HG03575 (cell line): ENCODE measurements around the gene AP2A1.

ENCODE experiments used
- ATAC-seq: cut with Tn5 transposase; IDR thresholded peaks from one replicate; pipeline ENCODE4 v1.9.1; 2021; ENCODE audit not compliant: unreplicated experiment, insufficient number of reproducible peaks, low FRiP score; ENCODE audit errors: extremely low read depth

AP2A1 gene

DNA sequence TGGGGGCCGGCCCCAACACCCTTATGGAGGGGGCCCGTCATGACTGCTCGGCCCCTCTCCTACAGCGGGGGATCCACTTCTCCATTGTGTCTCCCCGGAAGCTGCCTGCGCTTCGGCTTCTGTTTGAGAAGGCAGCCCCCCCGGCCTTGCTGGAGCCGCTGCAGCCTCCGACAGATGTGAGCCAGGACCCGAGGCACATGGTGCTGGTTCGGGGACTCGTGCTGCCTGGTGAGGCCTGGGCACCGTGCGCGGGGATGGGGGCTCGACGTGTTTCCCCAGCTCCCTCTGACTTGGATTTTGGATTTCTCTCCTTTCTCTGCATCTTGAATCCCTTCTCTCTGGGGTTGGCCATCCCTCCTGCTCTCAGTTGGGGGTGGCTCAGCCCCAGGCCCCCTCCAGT is 62.9 kb downstream of the AP2A1 start:
- no peak for ATAC-seq

GRCh38 chr19:49830766-49831165 is 64.0 kb downstream of the AP2A1 start:
- ATAC-seq: no peak

GRCh38 chr19:49831592-49831991 is 64.8 kb downstream of the AP2A1 start:
- no peak for ATAC-seq

DNA sequence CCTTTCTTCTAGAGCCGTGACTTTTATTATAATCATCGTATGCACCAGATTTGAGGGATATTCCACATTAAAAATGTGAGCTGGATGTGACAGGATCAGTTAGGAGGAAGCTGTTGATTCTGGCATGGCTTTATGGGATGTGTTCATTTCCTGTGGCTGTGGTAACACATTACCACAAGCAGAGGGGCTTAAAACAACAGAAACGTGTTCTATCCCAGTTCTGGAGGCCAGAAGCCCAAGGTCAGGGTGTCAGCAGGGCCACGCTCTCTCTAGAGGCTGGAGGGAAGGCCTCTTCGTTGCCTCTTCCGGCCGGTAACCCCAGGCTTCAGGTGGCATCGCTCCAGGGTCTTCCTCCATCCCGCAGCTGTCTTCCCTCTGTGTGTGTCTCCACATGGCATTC is 65.8 kb downstream of the AP2A1 start:
- ATAC-seq: no peak

DNA sequence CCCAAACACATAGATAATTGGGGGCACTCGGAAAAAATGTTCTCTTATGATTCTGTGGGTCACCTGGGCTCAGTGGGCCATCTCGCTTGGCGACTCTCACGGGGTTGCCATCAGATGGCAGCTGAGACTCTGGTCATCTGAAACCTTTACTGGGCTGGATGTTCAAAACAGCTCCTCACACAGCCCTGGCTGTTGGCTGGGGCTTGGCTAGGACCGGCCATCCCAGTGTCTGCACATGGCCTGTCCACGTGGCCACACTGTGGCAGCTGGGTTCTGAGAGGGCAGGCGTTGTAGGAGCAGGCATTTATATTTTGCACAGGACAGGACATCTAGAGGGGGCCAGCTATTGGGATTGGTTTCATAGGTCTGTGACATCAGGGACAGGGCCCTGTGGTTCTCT is 66.8 kb downstream of the AP2A1 start:
- no peak for ATAC-seq

DNA sequence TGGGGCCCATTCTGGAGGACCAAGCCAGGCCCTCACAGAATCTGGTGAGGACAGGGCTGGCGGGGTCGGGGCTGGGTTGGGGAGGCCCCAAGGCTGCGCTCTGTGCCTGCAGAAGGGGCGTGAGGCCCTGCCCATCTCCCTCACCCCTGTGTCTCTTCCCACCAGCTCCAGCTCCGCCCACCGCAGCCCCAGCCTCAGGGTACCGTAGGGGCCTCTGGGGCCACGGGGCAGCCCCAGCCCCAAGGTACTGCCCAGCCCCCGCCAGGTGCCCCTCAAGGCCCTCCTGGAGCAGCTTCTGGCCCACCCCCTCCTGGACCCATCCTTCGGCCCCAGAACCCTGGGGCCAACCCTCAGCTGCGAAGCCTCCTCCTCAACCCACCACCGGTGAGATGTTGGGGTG is 68.8 kb downstream of the AP2A1 start:
- ATAC-seq: no peak

DNA sequence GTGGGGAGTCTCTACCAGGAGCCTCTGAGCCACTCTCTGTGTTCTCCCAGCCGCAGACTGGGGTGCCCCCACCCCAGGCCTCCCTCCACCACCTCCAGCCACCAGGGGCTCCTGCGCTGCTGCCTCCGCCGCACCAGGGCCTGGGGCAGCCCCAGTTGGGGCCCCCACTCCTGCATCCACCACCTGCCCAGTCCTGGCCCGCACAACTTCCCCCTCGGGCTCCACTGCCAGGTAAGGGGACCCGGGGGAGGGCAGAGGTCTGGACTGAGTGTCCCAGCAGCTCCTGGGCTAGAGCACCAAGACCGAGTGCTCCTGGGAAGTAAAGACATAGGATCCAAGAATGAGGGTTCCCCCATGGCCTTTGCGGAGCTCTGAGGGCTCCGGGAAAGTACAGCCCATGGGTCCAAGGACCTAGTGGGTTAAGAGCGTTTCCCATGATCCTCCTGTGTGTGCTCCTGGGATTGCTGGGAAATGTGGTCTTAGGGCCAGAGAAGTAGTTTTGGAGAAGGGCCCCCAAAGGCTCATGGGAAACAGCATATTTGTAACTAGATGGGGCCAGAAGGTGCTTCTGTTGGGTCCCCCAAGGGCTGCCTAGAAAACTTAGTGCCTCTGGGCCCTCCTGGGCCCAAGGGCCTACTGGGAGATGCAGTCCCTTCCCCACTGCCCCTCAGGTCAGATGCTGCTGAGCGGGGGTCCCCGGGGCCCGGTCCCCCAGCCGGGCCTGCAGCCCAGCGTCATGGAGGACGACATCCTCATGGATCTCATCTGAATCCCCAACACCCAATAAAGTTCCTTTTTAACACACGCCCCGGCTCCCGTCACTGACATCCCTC is 69.6 kb downstream of the AP2A1 start:
- no peak for ATAC-seq

DNA sequence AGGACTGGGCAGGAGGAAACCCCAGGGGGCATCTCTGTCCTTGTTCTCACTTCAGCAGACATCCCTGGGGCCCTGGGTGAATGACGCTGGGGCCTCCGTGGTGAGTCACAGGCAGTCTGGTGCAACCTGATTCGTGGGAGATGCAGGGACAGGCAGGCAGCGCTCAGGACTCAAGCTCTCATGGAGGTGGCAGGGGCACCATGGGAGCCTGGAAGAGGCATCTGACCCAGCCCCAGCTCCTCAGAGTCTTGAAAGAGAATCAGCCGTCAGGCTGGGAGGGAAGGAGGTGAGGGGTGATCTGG is 70.2 kb downstream of the AP2A1 start:
- no peak for ATAC-seq

GRCh38 chr19:49837425-49837824 is 70.6 kb downstream of the AP2A1 start:
- ATAC-seq: no peak

- no peak for ATAC-seq
Observed at GRCh38 chr19:49838885-49839588, 72.2 kb downstream of the AP2A1 start.

DNA sequence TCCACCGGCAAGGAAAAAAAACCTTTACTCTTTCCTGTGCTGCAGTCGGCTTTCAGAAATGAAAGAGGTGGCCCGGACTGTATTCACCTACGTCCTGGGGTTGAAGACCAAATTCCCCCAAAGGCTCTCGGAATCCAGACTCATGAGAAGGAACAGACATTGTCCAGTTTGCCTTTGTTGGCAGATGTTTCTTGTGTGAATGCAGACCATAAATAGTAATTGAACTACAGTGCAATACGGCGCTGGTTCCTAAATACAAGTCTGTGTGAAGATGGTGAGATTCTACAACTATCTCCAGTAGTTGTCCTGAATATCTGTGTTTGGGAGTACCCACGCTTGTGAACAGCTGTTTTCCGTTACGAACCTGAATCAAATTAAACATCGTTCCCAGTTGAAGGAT is 72.9 kb downstream of the AP2A1 start:
- ATAC-seq: no peak

DNA sequence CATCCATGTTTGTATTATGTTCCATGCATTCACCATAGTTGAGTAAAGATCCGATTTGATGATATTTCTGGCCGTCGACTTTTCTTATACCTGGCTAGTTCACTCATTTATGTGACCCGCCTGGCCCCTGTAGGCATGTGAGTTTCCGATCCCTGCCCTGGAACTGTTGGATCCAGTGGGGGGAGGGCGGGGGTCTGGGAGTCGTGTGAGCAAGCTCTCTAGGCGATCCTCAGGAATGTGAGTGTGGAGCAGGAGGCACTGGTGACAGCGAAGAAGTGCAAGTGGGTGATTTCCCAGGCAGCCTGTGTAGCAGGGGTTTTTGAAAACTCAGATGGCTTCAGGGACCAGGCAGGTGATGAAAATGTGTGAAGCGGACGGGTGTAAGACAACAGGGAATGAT is 73.5 kb downstream of the AP2A1 start:
- ATAC-seq: no peak

DNA sequence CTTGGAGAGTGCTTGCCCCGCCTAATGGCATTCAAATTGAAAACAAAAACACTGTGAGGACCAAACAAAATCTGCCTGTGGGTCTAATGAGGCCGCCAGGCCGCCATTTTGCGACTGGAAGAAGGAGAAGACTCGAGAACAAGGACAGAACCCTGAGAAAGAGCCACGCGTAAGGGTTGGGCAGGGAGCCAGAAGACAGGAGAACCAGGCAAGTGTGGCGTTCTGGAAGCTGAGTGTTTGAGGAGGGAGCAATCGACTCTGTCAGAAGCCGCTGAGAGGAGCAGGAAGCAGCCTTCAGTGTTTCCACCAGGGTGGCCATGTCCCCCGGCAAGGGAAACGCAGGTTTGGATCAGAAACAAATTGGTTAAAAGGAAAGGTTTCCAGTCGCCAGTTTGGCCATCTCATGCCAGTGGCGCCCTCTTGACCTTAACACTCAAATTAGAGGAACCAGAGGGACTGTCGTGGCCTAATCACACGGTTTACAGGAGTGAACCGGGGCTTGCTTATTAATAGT is 74.0 kb downstream of the AP2A1 start:
- ATAC-seq: no peak

DNA sequence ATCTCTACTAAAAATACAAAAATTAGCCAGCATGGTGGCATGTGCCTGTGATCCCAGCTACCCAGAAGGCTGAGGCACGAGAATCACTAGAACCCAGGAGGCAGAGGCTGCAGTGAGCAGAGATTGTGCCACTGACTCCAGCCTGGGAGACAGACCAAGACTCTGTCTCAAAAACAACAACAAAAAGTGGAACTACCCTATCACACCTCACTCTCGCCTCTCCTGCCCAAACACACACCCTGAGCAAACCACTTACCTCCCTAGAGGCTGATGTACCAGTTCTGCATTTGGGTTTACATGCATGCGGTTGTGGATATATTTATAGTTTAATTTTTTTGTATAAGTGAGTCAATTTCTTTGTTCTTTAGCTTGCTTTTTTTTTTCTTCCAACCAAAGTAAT is 76.5 kb downstream of the AP2A1 start:
- ATAC-seq: no peak

GRCh38 chr19:49844138-49845095 is 77.6 kb downstream of the AP2A1 start:
- no peak for ATAC-seq

GRCh38 chr19:49845414-49845813 is 78.6 kb downstream of the AP2A1 start:
- no peak for ATAC-seq

DNA sequence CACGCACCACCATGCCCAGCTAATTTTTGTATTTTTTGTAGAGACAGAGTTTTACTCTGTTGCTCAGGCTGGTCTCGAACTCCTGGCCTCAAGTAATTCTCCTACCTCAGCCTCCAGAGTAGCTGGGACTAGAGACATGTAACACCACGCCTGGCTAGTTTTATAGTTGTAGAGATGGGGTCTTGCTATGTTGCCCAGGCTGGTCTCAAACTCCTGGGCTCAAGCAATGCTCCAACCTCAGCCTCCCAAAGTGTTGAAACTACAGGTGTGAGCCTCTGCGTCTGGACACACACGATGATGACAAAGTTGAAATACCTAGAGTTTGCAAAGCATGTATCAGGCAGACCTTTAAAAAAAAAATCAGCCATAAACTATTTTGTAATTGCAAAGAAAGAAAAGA is 79.6 kb downstream of the AP2A1 start:
- no peak for ATAC-seq

DNA sequence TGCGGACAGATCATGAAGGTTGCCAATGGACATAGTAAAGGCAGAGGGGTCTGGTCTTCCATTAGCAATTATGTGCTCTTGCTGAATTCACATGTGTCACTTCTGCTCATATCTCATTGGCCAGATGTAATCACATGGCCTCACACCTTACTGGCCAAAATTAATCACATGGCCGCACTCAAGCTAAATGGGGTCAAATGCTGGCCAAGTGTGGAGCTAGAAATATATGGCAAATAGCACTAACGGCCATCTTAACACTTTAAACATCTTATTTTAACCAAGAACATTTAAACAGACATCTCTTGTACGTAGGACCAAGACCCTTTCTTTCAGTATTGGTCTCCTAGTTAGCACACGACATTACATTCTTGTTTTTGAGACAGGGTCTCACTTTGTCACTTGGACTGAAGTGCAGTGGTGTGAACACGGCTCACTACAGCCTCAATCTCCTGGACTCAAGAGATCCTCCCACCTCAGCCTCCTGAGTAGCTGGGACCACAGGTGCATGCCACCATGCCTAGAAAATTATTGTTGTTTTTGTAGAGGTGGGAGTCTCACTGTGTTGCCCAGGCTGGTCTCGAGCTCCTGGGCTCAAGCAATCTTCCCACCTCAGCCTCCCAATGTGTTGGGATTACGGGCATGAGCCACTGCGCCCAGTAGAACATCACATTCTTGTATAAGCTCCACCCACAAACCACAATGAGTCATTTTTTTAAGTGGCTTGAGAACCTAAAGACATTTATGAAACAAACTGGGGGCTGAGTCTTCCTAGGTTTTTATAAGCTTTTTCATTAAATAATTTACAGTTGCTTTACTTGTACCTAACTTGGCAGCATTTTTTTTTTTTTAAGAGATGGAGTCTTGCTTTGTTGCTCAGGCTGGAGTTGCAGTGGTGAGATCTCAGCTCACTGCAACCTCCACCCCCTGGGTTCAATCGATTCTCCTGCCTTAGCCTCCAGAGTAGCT is 81.2 kb downstream of the AP2A1 start:
- ATAC-seq: no peak
